Heart right ventricle (tissue), 16 donors: ENCODE measurements around the gene CD4. TPM values are rescaled to one million over a fixed set of nuclear protein-coding genes. Genes with fewer than 3 reads are reported as not detected.

Experiments used
- ATAC-seq, 8 donors: fragments of 200-7000 bp; cut with Tn5 transposase; one replicate each; pipeline ENCODE4 v1.9.1; 2020; ENCODE audit warnings: mild to moderate bottlenecking in 8 of 8, moderate library complexity in 8 of 8, moderate number of reproducible peaks in 1 of 8
- DNase-seq, 2 donors: peaks; one replicate each; pipeline ENCODE4 v3.0.0-alpha.2; 2020
- H3K27ac ChIP-seq, 10 donors: fragments of 200-600 bp; sonication (generic) in 2 of 10; one replicate each; pipeline versions ENCODE4 v1.5.0 to v1.8.0; 2020 to 2022; ENCODE audit warnings: mild to moderate bottlenecking in 3 of 10
- H3K27me3 ChIP-seq, 7 donors: fragments of 200-600 bp; one replicate each; pipeline ENCODE4 v1.8.0; 2021 to 2022; ENCODE audit warnings: mild to moderate bottlenecking in 2 of 7
- H3K36me3 ChIP-seq, 9 donors: fragments of 200-600 bp; sonication (generic) in 1 of 9; one replicate each; pipeline versions ENCODE4 v1.5.0 to v1.8.0; 2020 to 2022; ENCODE audit warnings: mild to moderate bottlenecking in 2 of 9
- H3K4me1 ChIP-seq, 9 donors: fragments of 200-600 bp; sonication (generic) in 1 of 9; one replicate each; pipeline versions ENCODE4 v1.5.0 to v1.8.0; 2020 to 2022; ENCODE audit warnings: mild to moderate bottlenecking in 4 of 9
- H3K4me3 ChIP-seq, 10 donors: fragments of 200-600 bp; sonication (generic) in 2 of 10; one replicate each; pipeline versions ENCODE4 v1.5.0 to v1.8.0; 2020 to 2022; ENCODE audit warnings: mild to moderate bottlenecking in 7 of 10, moderate library complexity in 2 of 10
- H3K9me3 ChIP-seq, 11 donors: fragments of 200-600 bp in 10 of 11; sonication (generic) in 2 of 11; one replicate each; pipeline versions ENCODE4 v1.5.0 to v1.8.0; 2013 to 2022; ENCODE audit warnings: mild to moderate bottlenecking in 2 of 11, control low read depth in 1 of 11, moderate library complexity in 1 of 11
- WGBS, 2 donors: extraction: QIAGEN DNeasy Blood & Tissue Kit; methylation state at CpG; one replicate each; pipeline ENCODE4 v1.1.7; 2013; ENCODE audit warnings: inconsistent platforms in 1 of 2; 5-methylcytosine and 5-hydroxymethylcytosine counted together
- intact Hi-C, 10 donors: fragments of 100-400 bp; cut with DNase I; formaldehyde crosslinking; loops; one replicate each; pipeline versions ENCODE4 v1.11.1 to v1.14.2; 2022
- polyA plus RNA-seq, 2 donors: library from polyadenylated mRNA; stranded (reverse); fragments of 200-250 nt; gene quantifications; one replicate each; pipeline ENCODE4 v1.2.3, GENCODE V29; 2013
- total RNA-seq, 10 donors: library from RNA; stranded (reverse); fragmentation: NEBNext Ultra II Directional in 3 of 10; extraction: Animal tissue kit (Norgen Biotek cat#: 25700) in 3 of 10; gene quantifications; one replicate each; pipeline versions ENCODE4 v1.2.1 to v1.2.4, GENCODE V29; 2021 to 2023
- TF ChIP-seq, protein P1 (sequence below), 9 donors: fragments of 200-600 bp; sonication (generic) in 2 of 9; IDR thresholded peaks; one replicate each; pipeline versions ENCODE4 v1.5.0 to v1.8.0; 2021 to 2022; ENCODE audit warnings: antibody characterized with exemption in 9 of 9, mild to moderate bottlenecking in 5 of 9, moderate library complexity in 1 of 9
- donor health status: Arrhythmogenic right ventricular cardiomyopathy.
- donor health status: ischemic (EF 13 %, LVEDD 7.1; RV severe dilation, severe dysfunction).
- donor health status: healthy with polysubstance abuse.
- donor health status: DM: no; HTN: yes; CAD: no.
- donor health status: DM: no; HTN: no; CAD: no.
- donor health status: ischemic (EF 25% LVEDD 6.9; RV normal size, moderate dysfunction).
- donor health status: ischemic (EF 25% LVEDD 5.7; RV mildly dilated, moderate dysfunction).
- donor health status: healthy.
- donor health status: DM: yes; HTN: yes; CAD: no.
- donor health status: Ischemic cardiomyopathy.
- donor health status: ischemic (EF 35%, LVEDD 5.7; RV mildly dilated, moderate dysfunction).
- donor health status: nonischemic (EF 11% LVEDD 7.7; RV severe dilation, severe dysfunction).
- donor health status: DM: yes; HTN: yes; CAD: no.
- donor health status: PGD.
- donor health status: ischemic (EF 29% LVEDD 5.4; RV normal size, mild dysfunction).
- donor health status: nonischemic (EF 23%, LVEDD 6.1; RV moderate dilation, normal function).

The CD4 gene
- total and polyA plus RNA-seq, 12 donors, result 2.6 to 44.3 (median 4.2) TPM

DNA sequence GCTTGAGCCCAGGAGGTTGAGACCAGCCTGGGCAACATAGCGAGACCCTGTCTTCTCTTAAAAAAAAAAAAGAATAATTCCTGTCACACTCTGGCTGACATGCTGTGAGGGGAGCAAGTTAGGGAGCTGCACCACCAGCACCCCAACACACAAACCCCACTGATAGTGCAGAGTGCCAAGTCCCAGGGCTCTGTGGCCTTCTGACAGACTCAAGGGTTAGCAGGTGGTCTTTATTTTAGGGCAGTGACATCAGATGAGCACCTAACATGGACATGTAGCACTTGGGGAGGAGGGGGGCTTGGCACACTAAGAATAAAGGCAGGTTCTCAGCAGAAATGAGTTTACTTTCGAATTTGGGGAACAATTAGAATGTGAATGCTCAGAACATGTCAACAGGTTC is 69.5 kb downstream of the CD4 start:
- intact Hi-C loops, result no loop called here
- TF ChIP-seq, protein P1, sequence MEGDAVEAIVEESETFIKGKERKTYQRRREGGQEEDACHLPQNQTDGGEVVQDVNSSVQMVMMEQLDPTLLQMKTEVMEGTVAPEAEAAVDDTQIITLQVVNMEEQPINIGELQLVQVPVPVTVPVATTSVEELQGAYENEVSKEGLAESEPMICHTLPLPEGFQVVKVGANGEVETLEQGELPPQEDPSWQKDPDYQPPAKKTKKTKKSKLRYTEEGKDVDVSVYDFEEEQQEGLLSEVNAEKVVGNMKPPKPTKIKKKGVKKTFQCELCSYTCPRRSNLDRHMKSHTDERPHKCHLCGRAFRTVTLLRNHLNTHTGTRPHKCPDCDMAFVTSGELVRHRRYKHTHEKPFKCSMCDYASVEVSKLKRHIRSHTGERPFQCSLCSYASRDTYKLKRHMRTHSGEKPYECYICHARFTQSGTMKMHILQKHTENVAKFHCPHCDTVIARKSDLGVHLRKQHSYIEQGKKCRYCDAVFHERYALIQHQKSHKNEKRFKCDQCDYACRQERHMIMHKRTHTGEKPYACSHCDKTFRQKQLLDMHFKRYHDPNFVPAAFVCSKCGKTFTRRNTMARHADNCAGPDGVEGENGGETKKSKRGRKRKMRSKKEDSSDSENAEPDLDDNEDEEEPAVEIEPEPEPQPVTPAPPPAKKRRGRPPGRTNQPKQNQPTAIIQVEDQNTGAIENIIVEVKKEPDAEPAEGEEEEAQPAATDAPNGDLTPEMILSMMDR (IDR thresholded peaks at IDR 0.05), result no peak
- Histone ChIP-seq H3K27me3 (no peaks in the 10 kb centered on the region), H3K4me1 (peaks cover 0 to 4% (median under 1%) of the 10 kb centered on the region in 9 donors), H3K9me3 (no peaks in the 10 kb centered on the region), H3K27ac (no peak overlapping the region), H3K36me3 (peaks cover 5 to 89% (median 79%) of the 10 kb centered on the region in 9 donors), H3K4me3 (no peak overlapping the region)
- no peak for ATAC-seq
- no peak for DNase-seq
- 92 to 100% methylated on average over 2 of the region's 2 CpGs for WGBS, 2 donors

DNA sequence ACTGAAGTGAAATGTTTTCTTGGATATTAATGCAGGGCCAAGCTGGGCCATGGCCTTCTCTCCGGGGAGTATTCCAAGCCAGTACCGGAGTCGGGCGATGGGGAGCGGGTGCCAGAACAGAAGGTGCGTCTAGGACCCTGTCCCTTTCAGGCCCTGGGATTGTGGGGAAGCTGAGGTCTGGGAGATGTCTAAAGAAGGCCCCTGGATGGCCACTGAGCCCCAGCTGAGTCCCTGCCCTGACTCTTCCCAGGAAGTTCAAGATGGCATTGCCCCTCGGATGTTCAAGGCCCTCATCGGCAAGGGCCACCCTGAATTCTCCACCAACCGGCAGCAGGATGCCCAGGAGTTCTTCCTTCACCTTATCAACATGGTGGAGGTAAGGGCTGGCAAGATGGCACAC is 70.8 kb downstream of the CD4 start:
- DNase-seq (no peak), ATAC-seq (no peak)
- Histone ChIP-seq H3K4me1 (no peaks in the 10 kb centered on the region), H3K27me3 (no peaks in the 10 kb centered on the region), H3K9me3 (no peaks in the 10 kb centered on the region), H3K27ac (no peak overlapping the region), H3K4me3 (no peak overlapping the region), H3K36me3 (peaks cover 5 to 100% (median 91%) of the 10 kb centered on the region in 9 donors)
- intact Hi-C loops, result loop anchor here in 1 of 10 donors (10.0 kb wide), 1 partner anchor 85 kb away; the partner anchor contains the start of genes C12orf57 and RNU7-1
- WGBS, 2 donors, result 95 to 97% methylated on average over 9 of the region's 9 CpGs
- TF ChIP-seq, protein P1 (IDR thresholded peaks at IDR 0.05), result no peak

DNA sequence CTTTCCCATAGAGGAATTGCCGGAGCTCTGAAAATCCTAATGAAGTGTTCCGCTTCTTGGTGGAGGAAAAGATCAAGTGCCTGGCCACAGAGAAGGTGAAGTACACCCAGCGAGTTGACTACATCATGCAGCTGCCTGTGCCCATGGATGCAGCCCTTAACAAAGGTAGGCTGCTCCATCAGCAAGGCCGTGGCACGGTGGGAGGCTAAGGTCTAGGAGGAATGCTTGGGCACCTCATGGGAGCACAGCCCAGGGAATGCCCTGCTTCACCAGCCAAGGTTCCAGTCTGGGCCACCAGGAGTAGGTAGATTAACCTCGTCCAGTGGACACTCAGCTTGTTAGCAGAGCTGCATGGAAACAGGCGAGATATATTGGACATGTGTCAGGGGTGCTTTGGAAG is 71.6 kb downstream of the CD4 start:
- ATAC-seq (no peak), DNase-seq (no peak)
- H3K4me3 ChIP-seq, result no peak overlapping the region
- TF ChIP-seq, protein P1 (IDR thresholded peaks at IDR 0.05), result no peak
- intact Hi-C loops, result loop anchor here in 1 of 10 donors (10.0 kb wide), 1 partner anchor 84 kb away; the partner anchor contains the start of genes C12orf57 and RNU7-1
- no peak overlapping the region for H3K27ac ChIP-seq
- no peaks in the 10 kb centered on the region for H3K4me1 ChIP-seq
- WGBS, 2 donors, result 96 to 97% methylated on average over 7 of the region's 7 CpGs
- peaks cover 5 to 100% (median 87%) of the 10 kb centered on the region in 9 donors for H3K36me3 ChIP-seq
- H3K27me3 ChIP-seq, result no peaks in the 10 kb centered on the region
- no peaks in the 10 kb centered on the region for H3K9me3 ChIP-seq

DNA sequence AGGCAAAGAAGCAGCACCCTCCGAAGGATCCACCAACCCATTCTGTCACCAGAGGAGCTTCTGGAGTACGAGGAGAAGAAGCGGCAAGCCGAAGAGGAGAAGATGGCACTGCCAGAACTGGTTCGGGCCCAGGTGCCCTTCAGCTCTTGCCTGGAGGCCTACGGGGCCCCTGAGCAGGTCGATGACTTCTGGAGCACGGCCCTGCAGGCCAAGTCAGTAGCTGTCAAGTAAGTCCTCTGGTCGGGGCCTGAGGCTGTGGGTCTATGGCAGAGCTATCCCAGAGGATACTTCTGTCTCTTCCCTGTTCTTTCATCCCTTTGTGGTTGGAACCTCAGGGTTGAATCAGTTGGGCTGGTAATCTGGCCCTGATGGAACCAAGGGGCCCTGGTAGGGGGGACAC is 72.1 kb downstream of the CD4 start:
- Histone ChIP-seq H3K9me3 (no peaks in the 10 kb centered on the region), H3K27me3 (no peaks in the 10 kb centered on the region), H3K36me3 (peaks cover 5 to 100% (median 82%) of the 10 kb centered on the region in 9 donors), H3K4me1 (peaks cover 0 to under 1% (median 0%) of the 10 kb centered on the region in 9 donors), H3K27ac (no peak overlapping the region), H3K4me3 (no peak overlapping the region)
- intact Hi-C loops, result loop anchor here in 1 of 10 donors (10.0 kb wide), 1 partner anchor 83 kb away; the partner anchor contains the start of genes C12orf57 and RNU7-1
- TF ChIP-seq, protein P1 (IDR thresholded peaks at IDR 0.05), result no peak
- ATAC-seq (no peak), DNase-seq (no peak)
- WGBS, 2 donors, result 95 to 97% methylated on average over 9 of the region's 9 CpGs
